ENCODE data around the gene LST1.

LST1 gene

GRCh38 chr6:31620586-31621319 lies 34.7 kb downstream of the LST1 start, which contains the start of gene PRRC2A:
TSS of gene PRRC2A (plus strand) at chr6:31620715. CDS start at chr6:31622790, 2,075 bp downstream.
- peak; percentile 96 for DNase-seq (ENCODE audit: low spot score)

GRCh38 chr6:31621320-31621939 lies 35.4 kb downstream of the LST1 start:
- no peak for DNase-seq (ENCODE audit: low spot score)

DNA sequence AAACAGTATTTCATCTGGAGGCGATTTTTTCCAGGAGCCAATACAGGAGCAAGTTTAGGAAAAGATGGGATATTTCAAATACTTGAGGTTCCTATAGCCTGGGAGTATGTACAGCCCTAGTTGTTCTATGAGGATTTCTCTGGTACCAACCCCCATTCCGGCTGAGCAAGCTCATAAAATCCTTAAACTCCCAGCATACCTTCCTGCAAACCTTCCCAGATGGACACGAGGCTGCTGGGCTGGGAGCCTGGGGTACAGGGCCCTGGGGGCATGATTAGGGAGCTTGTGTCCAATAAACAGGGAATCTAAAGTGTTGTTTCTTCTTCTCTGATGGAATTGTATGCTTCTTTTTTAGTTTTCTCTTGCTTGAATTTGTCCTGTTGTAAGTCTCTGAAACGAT lies 35.9 kb downstream of the LST1 start:
- no peak for DNase-seq (ENCODE audit: low spot score)

- DNase-seq (ENCODE audit: low spot score): no peak
These were observed 36.6 kb downstream of the LST1 start for GRCh38 chr6:31622684-31623091.

DNA sequence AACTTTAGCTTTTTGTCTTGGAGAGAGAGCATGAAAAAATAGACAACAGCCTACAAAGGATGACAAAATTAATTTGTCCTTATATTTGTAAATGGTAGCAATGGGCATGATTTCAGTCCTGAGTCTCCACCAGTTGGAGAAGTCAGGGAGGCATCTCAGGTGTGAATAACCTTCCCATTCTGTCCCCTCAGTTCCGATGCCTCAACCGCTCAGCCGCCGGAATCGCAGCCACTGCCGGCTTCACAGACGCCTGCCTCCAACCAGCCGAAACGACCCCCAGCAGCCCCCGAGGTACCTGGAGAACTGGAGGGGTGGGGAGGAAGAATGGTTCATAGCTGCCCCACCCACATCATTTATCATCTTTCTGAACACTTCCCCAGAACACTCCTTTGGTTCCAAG lies 38.0 kb downstream of the LST1 start:
- no peak for DNase-seq (ENCODE audit: low spot score)

- DNase-seq (ENCODE audit: low spot score): no peak
These were observed 40.9 kb downstream of the LST1 start for GRCh38 chr6:31626952-31627351.

DNA sequence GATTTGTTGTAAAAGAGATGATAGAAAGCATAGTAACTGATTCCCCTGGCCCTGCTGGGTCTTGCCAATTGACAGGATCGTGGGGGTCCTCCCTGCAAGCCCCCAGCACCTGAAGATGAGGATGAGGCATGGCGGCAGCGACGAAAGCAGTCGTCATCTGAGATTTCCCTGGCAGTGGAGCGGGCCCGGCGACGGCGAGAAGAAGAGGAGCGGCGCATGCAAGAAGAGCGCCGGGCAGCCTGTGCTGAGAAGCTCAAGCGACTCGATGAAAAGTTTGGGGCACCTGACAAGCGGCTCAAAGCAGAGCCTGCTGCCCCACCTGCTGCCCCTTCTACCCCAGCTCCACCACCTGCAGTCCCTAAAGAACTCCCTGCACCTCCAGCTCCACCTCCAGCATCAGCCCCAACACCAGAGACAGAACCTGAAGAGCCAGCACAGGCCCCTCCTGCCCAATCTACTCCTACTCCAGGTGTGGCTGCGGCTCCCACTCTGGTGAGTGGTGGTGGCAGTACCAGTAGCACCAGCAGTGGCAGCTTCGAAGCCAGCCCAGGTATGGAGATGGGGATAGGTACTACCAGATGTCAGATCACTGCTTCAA lies 41.7 kb downstream of the LST1 start:
- no peak for DNase-seq (ENCODE audit: low spot score)

DNA sequence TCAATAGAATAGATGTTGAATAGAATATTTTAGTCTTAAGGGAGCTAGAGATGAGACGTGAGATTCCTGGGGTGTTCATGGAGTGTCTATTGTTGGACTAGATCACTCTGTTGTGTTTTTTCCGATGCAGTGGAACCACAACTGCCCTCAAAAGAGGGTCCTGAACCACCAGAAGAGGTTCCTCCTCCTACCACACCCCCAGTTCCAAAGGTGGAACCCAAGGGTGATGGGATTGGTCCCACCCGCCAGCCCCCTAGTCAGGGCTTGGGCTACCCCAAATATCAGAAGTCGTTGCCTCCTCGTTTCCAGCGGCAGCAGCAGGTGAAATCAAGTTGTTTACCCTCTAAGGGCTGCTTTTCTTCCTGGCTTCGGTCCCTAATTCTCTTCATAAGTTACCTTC lies 42.9 kb downstream of the LST1 start:
- no peak for DNase-seq (ENCODE audit: low spot score)

- DNase-seq (ENCODE audit: low spot score): no peak
These were observed 44.3 kb downstream of the LST1 start for GRCh38 chr6:31630177-31630934.

DNA sequence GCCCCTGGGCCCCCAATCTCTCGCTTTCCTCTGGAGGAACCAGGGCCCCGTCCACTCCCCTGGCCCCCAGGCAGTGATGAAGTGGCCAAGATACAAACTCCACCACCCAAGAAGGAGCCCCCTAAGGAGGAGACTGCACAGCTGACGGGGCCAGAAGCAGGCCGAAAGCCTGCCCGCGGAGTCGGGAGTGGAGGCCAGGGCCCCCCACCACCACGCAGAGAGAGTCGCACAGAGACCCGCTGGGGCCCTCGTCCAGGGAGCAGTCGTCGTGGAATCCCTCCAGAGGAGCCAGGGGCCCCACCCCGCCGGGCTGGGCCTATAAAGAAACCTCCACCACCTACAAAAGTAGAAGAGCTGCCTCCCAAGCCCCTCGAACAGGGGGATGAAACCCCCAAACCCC lies 45.1 kb downstream of the LST1 start:
- DNase-seq (ENCODE audit: low spot score): no peak

- no peak for DNase-seq (ENCODE audit: low spot score)
These were observed 45.7 kb downstream of the LST1 start for GRCh38 chr6:31631681-31632278.

DNA sequence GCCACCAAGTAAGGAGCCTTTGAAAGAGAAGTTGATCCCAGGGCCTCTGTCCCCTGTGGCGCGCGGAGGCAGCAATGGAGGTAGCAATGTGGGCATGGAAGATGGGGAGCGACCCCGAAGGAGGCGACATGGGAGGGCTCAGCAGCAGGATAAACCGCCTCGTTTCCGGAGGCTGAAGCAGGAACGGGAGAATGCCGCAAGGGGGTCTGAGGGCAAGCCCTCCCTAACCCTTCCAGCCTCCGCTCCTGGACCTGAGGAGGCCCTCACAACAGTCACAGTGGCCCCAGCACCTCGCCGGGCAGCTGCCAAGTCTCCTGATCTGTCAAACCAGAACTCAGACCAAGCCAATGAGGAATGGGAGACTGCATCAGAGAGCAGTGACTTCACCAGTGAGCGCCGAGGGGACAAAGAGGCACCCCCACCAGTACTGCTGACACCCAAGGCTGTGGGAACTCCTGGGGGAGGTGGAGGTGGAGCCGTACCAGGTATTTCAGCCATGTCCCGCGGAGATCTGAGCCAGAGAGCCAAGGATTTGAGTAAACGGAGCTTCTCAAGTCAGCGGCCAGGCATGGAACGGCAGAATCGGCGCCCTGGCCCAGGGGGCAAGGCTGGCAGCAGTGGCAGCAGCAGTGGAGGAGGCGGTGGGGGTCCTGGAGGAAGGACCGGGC lies 46.3 kb downstream of the LST1 start:
- DNase-seq (ENCODE audit: low spot score): no peak

DNA sequence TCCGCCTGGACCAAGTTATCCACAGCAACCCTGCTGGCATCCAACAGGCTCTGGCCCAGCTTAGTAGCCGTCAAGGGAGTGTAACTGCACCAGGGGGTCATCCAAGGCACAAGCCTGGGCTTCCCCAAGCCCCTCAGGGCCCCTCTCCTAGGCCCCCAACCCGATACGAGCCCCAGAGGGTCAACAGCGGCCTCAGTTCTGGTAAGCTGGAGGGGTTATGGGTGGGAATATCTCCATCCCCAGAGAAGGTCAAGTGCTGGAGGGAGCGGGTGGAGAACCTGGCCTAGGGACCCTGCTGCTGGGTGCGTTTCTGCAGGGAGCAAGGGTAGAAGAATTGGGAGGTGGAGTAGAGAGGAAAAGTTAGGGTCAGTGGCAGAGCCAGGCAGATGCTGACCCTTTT lies 47.4 kb downstream of the LST1 start:
- DNase-seq (ENCODE audit: low spot score): no peak

DNA sequence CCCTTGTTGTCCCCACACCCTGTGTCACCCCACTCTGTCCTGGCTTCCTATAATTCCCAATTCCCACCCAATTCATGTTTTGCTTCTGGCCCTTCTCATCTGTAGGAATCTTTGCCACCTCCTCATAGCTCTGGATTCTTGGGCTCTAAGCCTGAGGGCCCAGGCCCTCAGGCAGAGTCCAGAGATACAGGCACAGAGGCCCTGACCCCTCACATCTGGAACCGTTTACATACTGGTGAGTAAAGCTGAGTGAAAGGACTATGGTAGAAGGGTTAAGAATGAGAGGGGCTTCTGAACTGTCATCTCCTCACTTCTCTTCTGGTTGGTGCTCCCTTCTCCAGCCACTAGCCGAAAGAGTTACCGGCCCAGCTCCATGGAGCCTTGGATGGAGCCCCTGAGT lies 48.1 kb downstream of the LST1 start:
- DNase-seq (ENCODE audit: low spot score): no peak

DNA sequence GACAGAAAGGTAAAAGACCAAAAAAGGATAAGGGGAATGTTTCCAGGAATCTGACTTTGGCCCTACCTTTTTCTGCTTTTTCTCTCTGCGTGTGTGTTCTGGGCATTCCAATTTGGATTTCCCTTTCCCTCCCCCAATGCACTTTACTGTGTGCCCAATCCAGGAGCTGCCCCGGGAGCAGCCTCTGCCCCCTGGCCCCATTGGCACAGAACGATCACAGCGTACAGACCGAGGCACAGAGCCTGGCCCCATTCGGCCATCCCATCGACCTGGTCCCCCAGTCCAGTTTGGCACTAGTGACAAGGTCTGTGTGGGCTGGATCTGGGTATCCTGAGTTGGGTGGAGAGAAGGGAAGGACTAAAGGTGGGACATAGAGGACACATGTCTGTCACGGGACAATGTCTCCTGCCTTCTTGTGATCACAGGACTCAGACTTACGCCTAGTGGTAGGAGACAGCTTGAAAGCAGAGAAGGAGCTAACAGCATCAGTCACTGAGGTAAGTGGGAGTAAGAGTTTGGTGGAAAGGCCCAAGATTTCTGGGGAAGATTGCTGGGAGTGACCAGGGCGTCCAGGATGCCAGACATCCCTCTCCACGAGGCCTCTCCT lies 49.0 kb downstream of the LST1 start:
- DNase-seq (ENCODE audit: low spot score): no peak

GRCh38 chr6:31636698-31637596 lies 50.9 kb downstream of the LST1 start:
- no peak for DNase-seq (ENCODE audit: low spot score)

Measured in left forelimb (tissue), 1 donor.